K562 treated with DMSO at 1 percent for 4 hours (cell line): Measurements from ENCODE around the gene SMARCC1. TPM values are rescaled to one million over a fixed set of nuclear protein-coding genes. Genes with fewer than 3 reads are reported as not detected.

ENCODE experiments used
- total RNA-seq: library from RNA; unstranded; fragments of 300-600 nt; gene quantifications from 2 replicates; pipeline ENCODE4 v1.2.3, GENCODE V29; 2022; ENCODE audit not compliant: insufficient read depth

SMARCC1 gene
- total RNA-seq = 48.5 and 49.2 TPM in 2 replicates

GRCh38 chr3:47781685-47782445 is at the start of gene SMARCC1:
SMARCC1 (minus strand) TSS chr3:47781893; CDS start chr3:47781797, 96 bp downstream.

GRCh38 chr3:47802734-47803479 is 21.2 kb upstream of the SMARCC1 start, which contains the start of gene DHX30:
DHX30 (plus strand) TSS chr3:47803138; CDS start chr3:47810684, 7,546 bp downstream.

GRCh38 chr3:47578691-47579632 is 202.7 kb downstream of the SMARCC1 start, which contains the start of gene CSPG5:
CSPG5 (minus strand) TSS chr3:47578865; CDS start chr3:47578693, 172 bp downstream.

Other genes with a start within 250 kb of the SMARCC1 start
- 0.87 and 1.0 TPM in 2 replicates for gene CSPG5, start 203.0 kb downstream of the SMARCC1 start, total RNA-seq
- gene DHX30, start 21.2 kb upstream of the SMARCC1 start, total RNA-seq = 84.5 and 100 TPM in 2 replicates
- 97.8 and 102 TPM in 2 replicates for gene MAP4, start 234.5 kb upstream of the SMARCC1 start, total RNA-seq